DOHH2 (cell line): Measurements from ENCODE around the gene C7orf57.

Experiments used
- EZH2phosphoT487 ChIP-seq: fragments of 200-600 bp; sonication (generic); IDR thresholded peaks from 2 replicates; pipeline ENCODE4 v1.6.1; 2017; ENCODE audit warnings: borderline replicate concordance, mild to moderate bottlenecking, antibody characterized with exemption, low read length, moderate library complexity, mixed read lengths
- TF ChIP-seq, protein P1 (sequence below): fragments of 200-600 bp; sonication (generic); IDR thresholded peaks from one replicate; pipeline ENCODE4 v1.5.1; 2014; ENCODE audit warnings: antibody characterized with exemption, mild to moderate bottlenecking, low read depth, low read length; ENCODE audit not compliant: poor library complexity, severe bottlenecking

DNA sequence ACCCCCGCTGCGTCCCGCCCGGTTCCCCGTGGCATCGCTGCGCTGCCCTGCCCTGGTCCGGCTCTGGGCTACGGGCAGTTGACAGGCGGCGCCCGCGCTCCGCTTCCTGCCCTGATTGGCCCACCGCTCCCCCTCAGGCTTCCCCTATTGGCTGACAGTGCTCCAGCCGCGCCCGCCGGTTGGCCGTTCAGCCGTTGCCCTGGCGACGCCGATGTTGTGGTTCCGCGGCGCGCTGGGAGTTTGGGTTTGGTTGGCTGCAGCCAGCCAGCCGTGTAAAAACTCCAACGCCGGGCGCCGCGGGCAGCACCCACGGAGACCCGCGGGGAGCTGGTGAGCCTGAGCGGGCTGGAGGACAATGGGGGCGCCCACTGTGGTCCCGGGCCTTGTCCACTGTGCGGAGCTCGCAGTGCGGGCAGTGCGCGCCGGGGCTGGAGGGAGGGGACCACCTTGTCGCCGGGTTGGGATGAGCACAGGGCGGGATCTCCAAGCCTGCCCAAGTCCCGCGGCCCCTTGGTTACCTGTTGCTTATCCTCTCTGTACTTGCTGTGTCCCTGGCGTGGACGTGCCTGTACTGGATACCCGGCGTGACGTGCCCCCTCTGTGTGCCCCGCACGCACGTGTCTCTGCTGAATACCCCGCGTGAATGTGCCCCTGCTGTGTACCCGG is at the start of gene C7orf57:
- TF ChIP-seq, protein P1, sequence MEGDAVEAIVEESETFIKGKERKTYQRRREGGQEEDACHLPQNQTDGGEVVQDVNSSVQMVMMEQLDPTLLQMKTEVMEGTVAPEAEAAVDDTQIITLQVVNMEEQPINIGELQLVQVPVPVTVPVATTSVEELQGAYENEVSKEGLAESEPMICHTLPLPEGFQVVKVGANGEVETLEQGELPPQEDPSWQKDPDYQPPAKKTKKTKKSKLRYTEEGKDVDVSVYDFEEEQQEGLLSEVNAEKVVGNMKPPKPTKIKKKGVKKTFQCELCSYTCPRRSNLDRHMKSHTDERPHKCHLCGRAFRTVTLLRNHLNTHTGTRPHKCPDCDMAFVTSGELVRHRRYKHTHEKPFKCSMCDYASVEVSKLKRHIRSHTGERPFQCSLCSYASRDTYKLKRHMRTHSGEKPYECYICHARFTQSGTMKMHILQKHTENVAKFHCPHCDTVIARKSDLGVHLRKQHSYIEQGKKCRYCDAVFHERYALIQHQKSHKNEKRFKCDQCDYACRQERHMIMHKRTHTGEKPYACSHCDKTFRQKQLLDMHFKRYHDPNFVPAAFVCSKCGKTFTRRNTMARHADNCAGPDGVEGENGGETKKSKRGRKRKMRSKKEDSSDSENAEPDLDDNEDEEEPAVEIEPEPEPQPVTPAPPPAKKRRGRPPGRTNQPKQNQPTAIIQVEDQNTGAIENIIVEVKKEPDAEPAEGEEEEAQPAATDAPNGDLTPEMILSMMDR, result no peak
- no peak for TF ChIP-seq EZH2phosphoT487
